OCI-LY1 (cell line): Measurements from ENCODE around the gene B9D1.

Experiments used
- H2AFZ ChIP-seq: fragments of 200-600 bp; sonication (generic), shearing (Covaris generic); 2 replicates; pipeline ENCODE4 v1.6.0; 2014; ENCODE audit warnings: antibody characterized with exemption, mild to moderate bottlenecking, low read length
- H3F3A ChIP-seq: fragments of 200-600 bp; sonication (generic), shearing (Covaris generic); 2 replicates; pipeline ENCODE4 v1.6.0; 2014; ENCODE audit warnings: mild to moderate bottlenecking, antibody characterized with exemption, low read length, moderate library complexity; ENCODE audit not compliant: insufficient read depth
- H3K27ac ChIP-seq: fragments of 200-600 bp; sonication (generic); 2 replicates; pipeline ENCODE4 v1.5.1; 2014; ENCODE audit warnings: low read length, mixed run types, mild to moderate bottlenecking, low read depth; ENCODE audit not compliant: poor library complexity, severe bottlenecking
- H3K27me3 ChIP-seq: fragments of 200-600 bp; sonication (generic); 2 replicates; pipeline ENCODE4 v1.6.0; 2014; ENCODE audit warnings: antibody characterized with exemption, mild to moderate bottlenecking, low read length, moderate library complexity; ENCODE audit not compliant: insufficient read depth
- H3K36me3 ChIP-seq: fragments of 200-600 bp; sonication (generic); 2 replicates; pipeline ENCODE4 v1.6.1; 2014; ENCODE audit warnings: mild to moderate bottlenecking, antibody characterized with exemption, low read length, moderate library complexity, mixed read lengths; ENCODE audit not compliant: insufficient read depth
- H3K4me1 ChIP-seq: fragments of 200-600 bp; sonication (generic); 2 replicates; pipeline ENCODE4 v1.5.1; 2014; ENCODE audit warnings: mild to moderate bottlenecking, low read length, moderate library complexity; ENCODE audit not compliant: insufficient read depth, severe bottlenecking
- H3K4me2 ChIP-seq: fragments of 200-600 bp; sonication (generic), shearing (Covaris generic); 2 replicates; pipeline ENCODE4 v1.6.1; 2014; ENCODE audit warnings: low read length
- H3K4me3 ChIP-seq: fragments of 200-600 bp; sonication (generic); 2 replicates; pipeline ENCODE4 v1.5.1; 2014; ENCODE audit warnings: low read length, low read depth, mild to moderate bottlenecking, mixed read lengths; ENCODE audit not compliant: poor library complexity, severe bottlenecking
- H3K79me2 ChIP-seq: fragments of 200-600 bp; shearing (Covaris generic); 2 replicates; pipeline ENCODE4 v1.6.1; 2016; ENCODE audit warnings: mixed run types, low read length, mixed read lengths; ENCODE audit not compliant: insufficient read depth
- H3K9ac ChIP-seq: fragments of 200-600 bp; sonication (generic), shearing (Covaris generic); 2 replicates; pipeline ENCODE4 v1.6.1; 2014; ENCODE audit warnings: mild to moderate bottlenecking, low read length, mixed read lengths
- H3K9me2 ChIP-seq: fragments of 200-600 bp; sonication (generic), shearing (Covaris generic); 2 replicates; pipeline ENCODE4 v1.6.1; 2014; ENCODE audit warnings: low read depth, mild to moderate bottlenecking, low read length, mixed read lengths
- H3K9me3 ChIP-seq: fragments of 200-600 bp; shearing (Covaris generic); 2 replicates; pipeline ENCODE4 v1.6.1; 2014; ENCODE audit warnings: low read length, mixed read lengths
- H4K20me1 ChIP-seq: fragments of 200-600 bp; sonication (generic), shearing (Covaris generic); 2 replicates; pipeline ENCODE4 v1.6.0; 2016; ENCODE audit warnings: mild to moderate bottlenecking, low read length; ENCODE audit not compliant: insufficient read depth
- EZH2 ChIP-seq: fragments of 200-600 bp; sonication (generic), shearing (Covaris generic); IDR thresholded peaks from 2 replicates; pipeline ENCODE4 v1.8.0; 2017; ENCODE audit warnings: borderline replicate concordance, mixed run types, mild to moderate bottlenecking, antibody characterized with exemption, low read length, moderate library complexity, mixed read lengths
- TF ChIP-seq, protein P1 (sequence below): fragments of 200-600 bp; sonication (generic), shearing (Covaris generic); IDR thresholded peaks from 2 replicates; pipeline ENCODE4 v1.5.1; 2017; ENCODE audit warnings: mild to moderate bottlenecking, antibody characterized with exemption, low read length, moderate library complexity, mixed read lengths

B9D1 gene

DNA sequence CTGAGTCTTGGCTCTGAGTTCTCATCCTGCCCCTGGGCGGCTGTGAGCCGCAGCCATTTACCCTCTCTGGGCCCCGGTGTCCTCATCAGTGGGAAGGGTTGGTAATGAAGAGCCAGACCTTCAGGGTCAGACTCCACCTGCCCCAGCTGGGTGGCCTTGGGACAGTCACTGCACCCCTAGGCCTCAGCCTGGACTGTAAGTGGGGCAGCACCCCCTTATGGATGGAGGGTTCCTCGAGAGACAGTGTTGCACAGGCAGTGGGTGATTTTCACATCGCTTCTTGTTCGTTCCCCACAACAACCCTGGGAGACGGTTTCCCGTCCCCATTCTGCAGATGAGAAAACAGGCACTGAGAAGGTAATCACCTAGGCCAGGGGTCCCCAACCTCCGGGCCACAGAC is 60.5 kb downstream of the B9D1 start:
- Histone ChIP-seq H4K20me1 (no peaks in the 10 kb centered on the region), H3K9ac (no peak overlapping the region), H3F3A (0 out of 2 replicates have a peak, but pooled peaks cover 5% of the 10 kb centered on the region), H3K9me2 (no peaks in the 10 kb centered on the region), H3K36me3 (no peaks in the 10 kb centered on the region), H3K4me1 (peaks cover 32% of the 10 kb centered on the region), H3K27ac (no peak overlapping the region), H3K79me2 (no peaks in the 10 kb centered on the region), H2AFZ (no peak overlapping the region), H3K4me2 (no peak overlapping the region), H3K9me3 (no peaks in the 10 kb centered on the region), H3K27me3 (no peaks in the 10 kb centered on the region; the same call in 1 of the 2 replicates), H3K4me3 (no peak overlapping the region)
- TF ChIP-seq, protein P1, sequence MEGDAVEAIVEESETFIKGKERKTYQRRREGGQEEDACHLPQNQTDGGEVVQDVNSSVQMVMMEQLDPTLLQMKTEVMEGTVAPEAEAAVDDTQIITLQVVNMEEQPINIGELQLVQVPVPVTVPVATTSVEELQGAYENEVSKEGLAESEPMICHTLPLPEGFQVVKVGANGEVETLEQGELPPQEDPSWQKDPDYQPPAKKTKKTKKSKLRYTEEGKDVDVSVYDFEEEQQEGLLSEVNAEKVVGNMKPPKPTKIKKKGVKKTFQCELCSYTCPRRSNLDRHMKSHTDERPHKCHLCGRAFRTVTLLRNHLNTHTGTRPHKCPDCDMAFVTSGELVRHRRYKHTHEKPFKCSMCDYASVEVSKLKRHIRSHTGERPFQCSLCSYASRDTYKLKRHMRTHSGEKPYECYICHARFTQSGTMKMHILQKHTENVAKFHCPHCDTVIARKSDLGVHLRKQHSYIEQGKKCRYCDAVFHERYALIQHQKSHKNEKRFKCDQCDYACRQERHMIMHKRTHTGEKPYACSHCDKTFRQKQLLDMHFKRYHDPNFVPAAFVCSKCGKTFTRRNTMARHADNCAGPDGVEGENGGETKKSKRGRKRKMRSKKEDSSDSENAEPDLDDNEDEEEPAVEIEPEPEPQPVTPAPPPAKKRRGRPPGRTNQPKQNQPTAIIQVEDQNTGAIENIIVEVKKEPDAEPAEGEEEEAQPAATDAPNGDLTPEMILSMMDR, result no peak
- TF ChIP-seq EZH2, result no peak

DNA sequence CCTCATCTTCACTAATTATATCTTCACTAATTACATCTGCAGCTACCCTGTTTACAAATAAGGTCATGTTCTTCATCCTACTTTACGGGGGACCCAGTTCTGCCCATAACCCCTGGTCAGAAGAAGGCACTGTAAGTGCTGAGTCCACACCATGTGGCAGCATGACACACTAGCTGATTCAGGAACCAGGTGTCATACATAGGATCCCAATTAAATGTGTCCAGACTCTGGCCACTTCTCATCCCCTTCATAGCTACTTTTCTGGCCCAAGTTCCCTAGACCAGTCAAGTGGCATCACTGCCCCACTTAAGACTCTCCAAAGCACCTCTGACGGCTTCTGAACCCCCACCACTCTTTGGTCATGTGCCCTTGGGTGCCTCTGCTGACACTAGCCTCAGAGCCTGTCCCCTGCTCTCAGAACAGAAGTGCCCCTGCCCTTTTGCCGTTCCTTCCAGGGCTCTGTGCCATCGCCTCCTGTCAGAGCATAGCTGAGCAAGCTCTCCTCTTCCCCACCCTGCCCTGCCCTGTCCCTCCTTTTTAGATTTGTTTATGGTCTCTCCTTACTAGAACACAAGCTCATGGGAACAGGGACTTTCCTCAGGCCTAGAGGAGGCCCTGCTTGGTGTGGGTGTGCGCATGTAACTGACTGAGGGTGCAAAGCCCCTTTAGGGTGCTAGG is 61.1 kb downstream of the B9D1 start:
- Histone ChIP-seq H3F3A (0 out of 2 replicates have a peak, but pooled peaks cover 5% of the 10 kb centered on the region), H3K4me1 (peaks cover 26% of the 10 kb centered on the region), H3K9me2 (no peaks in the 10 kb centered on the region), H3K27me3 (no peaks in the 10 kb centered on the region; the same call in 1 of the 2 replicates), H3K9me3 (no peaks in the 10 kb centered on the region), H3K4me2 (no peak overlapping the region), H3K4me3 (no peak overlapping the region), H3K36me3 (no peaks in the 10 kb centered on the region), H4K20me1 (no peaks in the 10 kb centered on the region), H3K9ac (no peak overlapping the region), H3K27ac (no peak overlapping the region), H3K79me2 (no peaks in the 10 kb centered on the region), H2AFZ (no peak overlapping the region)
- TF ChIP-seq EZH2, result no peak
- TF ChIP-seq, protein P1, result no peak

DNA sequence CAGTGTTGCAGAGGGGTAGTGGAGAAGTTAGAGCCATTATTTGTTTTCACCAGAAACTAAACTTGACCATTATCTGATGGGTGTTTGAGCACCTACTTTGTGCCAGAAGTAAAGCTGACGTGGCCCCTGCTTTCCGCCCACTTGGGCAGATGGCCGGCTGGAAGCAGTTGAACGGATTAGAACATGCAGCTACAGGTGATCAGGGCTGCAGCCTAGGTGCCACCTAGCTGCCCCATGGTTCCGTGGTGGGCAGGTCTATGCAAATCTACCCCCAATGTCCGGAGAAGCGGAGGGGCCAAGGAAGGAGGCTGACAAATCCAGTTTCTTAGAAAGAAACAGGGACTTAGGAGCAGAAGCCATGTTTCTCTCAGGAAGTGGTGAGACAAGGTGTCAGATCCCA is 62.7 kb downstream of the B9D1 start:
- no peak overlapping the region for H3K27ac ChIP-seq
- H3K9me2 ChIP-seq, result no peaks in the 10 kb centered on the region
- no peak overlapping the region for H2AFZ ChIP-seq
- H4K20me1 ChIP-seq, result no peaks in the 10 kb centered on the region
- TF ChIP-seq EZH2, result no peak
- TF ChIP-seq, protein P1, result no peak
- H3K4me1 ChIP-seq, result peaks cover 10% of the 10 kb centered on the region
- H3K9ac ChIP-seq, result no peak overlapping the region
- H3F3A ChIP-seq, result no peaks in the 10 kb centered on the region
- no peaks in the 10 kb centered on the region for H3K36me3 ChIP-seq
- no peaks in the 10 kb centered on the region for H3K9me3 ChIP-seq
- no peak overlapping the region for H3K4me2 ChIP-seq
- H3K4me3 ChIP-seq, result no peak overlapping the region
- H3K79me2 ChIP-seq, result no peaks in the 10 kb centered on the region
- no peaks in the 10 kb centered on the region; the same call in 1 of the 2 replicates for H3K27me3 ChIP-seq
